ENCODE data around the gene TDRD1. TPM values are rescaled to one million over a fixed set of nuclear protein-coding genes. Genes with fewer than 3 reads are reported as not detected.

TDRD1 gene
- total and polyA plus RNA-seq, 9 of the 15 experiments (the other 6 are each of a cell fraction or from before 2014, with no cell fraction given), result not detected

- Histone ChIP-seq H3K9me1 (ENCODE audit: control insufficient read depth, insufficient read depth, low read length) (no peaks in the 10 kb centered on the region), H3K9me3 (replicated peaks; ENCODE audit: control insufficient read depth, insufficient read depth, low read depth, low read length) (no peaks in the 10 kb centered on the region; the same call in 1 of the 2 replicates), H4K20me1 (replicated peaks; ENCODE audit: control insufficient read depth, insufficient read depth, low read length) (no peaks in the 10 kb centered on the region), H3K36me3 (ENCODE audit: control insufficient read depth, insufficient read depth, low read length) (no peaks in the 10 kb centered on the region), H3K27me3 (ENCODE audit: control insufficient read depth in 2 of 2, insufficient read depth in 2 of 2, low read length in 2 of 2) (no peaks in the 10 kb centered on the region), H3K4me1 (replicated peaks in 1 of 2; ENCODE audit: control insufficient read depth in 2 of 2, insufficient read depth in 2 of 2, low read length in 2 of 2) (peaks cover 0 to 6% of the 10 kb centered on the region in 2 experiments; a peak in 2 of 5 replicates), H3K4me3 (no peak overlapping the region), H3K9ac (ENCODE audit: insufficient read depth in 1 of 2, low read depth in 2 of 2, low read length in 2 of 2) (no peak overlapping the region), H3K27ac (ENCODE audit: extremely low read depth, low read depth, low read length) (no peak overlapping the region), H3K79me2 (ENCODE audit: control insufficient read depth, insufficient read depth, low read length) (peaks cover 34% of the 10 kb centered on the region), H2AFZ (ENCODE audit: low read depth, low read length) (no peak overlapping the region), H3K4me2 (ENCODE audit: insufficient read depth, low read length) (no peak overlapping the region)
- intact Hi-C loops (cut with micrococcal nuclease) (no loop called here), in situ Hi-C loops (cut with MboI) (no loop called here)
- WGBS (ENCODE audit: insufficient coverage, low coverage, missing lambda C conversion rate), result 100% methylated on average over 3 of the region's 3 CpGs
- CTCF ChIA-PET (ENCODE audit: low intra/inter-chr PET ratio), result no interaction called here
- POLR2A ChIA-PET, result no interaction called here
- FAIRE-seq (no peak), ATAC-seq (no peak), DNase-seq (ENCODE audit: extremely low read depth in 1 of 4, low spot score in 3 of 4) (no peak)
- BruUV-seq (replicated peaks), result no TSS peak
- TF ChIP-seq CHD1 (IDR thresholded peaks at IDR 0.05; ENCODE audit: low read length) (no peak), MCM5 (IDR thresholded peaks at IDR 0.05; ENCODE audit: low read depth) (no peak), NFXL1 (CRISPR knock-in tag; IDR thresholded peaks at IDR 0.05) (no peak), PHF20 (IDR thresholded peaks at IDR 0.05; ENCODE audit: partially characterized antibody) (no peak), HIVEP1 (CRISPR knock-in tag; IDR thresholded peaks at IDR 0.05) (no peak), PCBP2 (IDR thresholded peaks at IDR 0.05; ENCODE audit: low read depth, low read length, poor library complexity, severe bottlenecking) (no peak), NCOR1 (IDR thresholded peaks at IDR 0.05) (no peak), VEZF1 (CRISPR knock-in tag; IDR thresholded peaks at IDR 0.05) (no peak), SIRT6 (IDR thresholded peaks at IDR 0.05; ENCODE audit: low read depth, low read length) (no peak), NFIX (CRISPR knock-in tag; IDR thresholded peaks at IDR 0.05; ENCODE audit: low read depth) (no peak), RREB1 (CRISPR knock-in tag; IDR thresholded peaks at IDR 0.05) (no peak), CBX2 (IDR thresholded peaks at IDR 0.05; ENCODE audit: insufficient read depth, low read length, poor library complexity, severe bottlenecking) (no peak), TCF3 (CRISPR knock-in tag; IDR thresholded peaks at IDR 0.05) (no peak), JUND (IDR thresholded peaks at IDR 0.05; ENCODE audit: borderline replicate concordance, low read depth, low read length) (no peak), JUND (tag; IDR thresholded peaks at IDR 0.05; ENCODE audit: borderline replicate concordance, low read depth, low read length) (no peak), BRD9 (IDR thresholded peaks at IDR 0.05; ENCODE audit: low read depth, partially characterized antibody) (no peak), KDM4B (IDR thresholded peaks at IDR 0.05; ENCODE audit: borderline replicate concordance in 2 of 2, low read depth in 1 of 2) (no peak)
Measured at GRCh38 chr10:114167985-114168384, 11.2 kb upstream of the TDRD1 start.
